Fibroblast of skin of right biceps (primary cell): ENCODE data around the gene METTL26.
A peak's percentile ranks its signal among the peaks of the same experiment; 100 is the strongest.

Experiments
- DNase-seq: peaks from one replicate; pipeline ENCODE4 v3.0.0-alpha.2; 2013

METTL26 gene

GRCh38 chr16:593807-594206, 42.3 kb downstream of the METTL26 start:
- no peak for DNase-seq

GRCh38 chr16:593406-593805, 42.7 kb downstream of the METTL26 start:
- DNase-seq, result no peak

GRCh38 chr16:592518-593306, 43.4 kb downstream of the METTL26 start:
- no peak for DNase-seq

GRCh38 chr16:591892-592517, 44.1 kb downstream of the METTL26 start:
- no peak for DNase-seq

- DNase-seq, result no peak
Observed at GRCh38 chr16:591231-591630, 44.9 kb downstream of the METTL26 start.

GRCh38 chr16:590815-591200, 45.3 kb downstream of the METTL26 start:
- DNase-seq, result no peak

GRCh38 chr16:590188-590814, 45.8 kb downstream of the METTL26 start:
- DNase-seq, result peak; percentile 33

GRCh38 chr16:589658-590187, 46.4 kb downstream of the METTL26 start, which contains the start of gene RAB40C:
RAB40C (plus strand) TSS chr16:590066; CDS start chr16:590292, 226 bp downstream.
- peak; percentile 98 for DNase-seq

GRCh38 chr16:588889-589657, 47.0 kb downstream of the METTL26 start:
- peak; percentile 95 for DNase-seq

- peak; percentile 58 for DNase-seq
Observed at GRCh38 chr16:588639-588888, 47.5 kb downstream of the METTL26 start.

- DNase-seq, result no peak
Observed at GRCh38 chr16:586645-587590, 49.2 kb downstream of the METTL26 start.

- peak; percentile 59 for DNase-seq
Observed at GRCh38 chr16:586047-586644, 50.0 kb downstream of the METTL26 start.

GRCh38 chr16:585351-585750, 50.8 kb downstream of the METTL26 start:
- no peak for DNase-seq
